HS-5 (cell line): Measurements from ENCODE around the gene HMGCLL1.

Experiments
- DNase-seq: peaks from one replicate; pipeline ENCODE4 v3.0.0-alpha.2; 2012; ENCODE audit warnings: low read depth

The HMGCLL1 gene

GRCh38 chr6:55578537-55579363 lies at the start of gene HMGCLL1:
Gene HMGCLL1, minus strand, starts transcription at chr6:55579192. Its CDS starts 137 bp downstream, at chr6:55579055.
- no peak for DNase-seq

GRCh38 chr6:55621993-55622392 lies 43.0 kb upstream of the HMGCLL1 start:
- DNase-seq = no peak

GRCh38 chr6:55621244-55621643 lies 42.3 kb upstream of the HMGCLL1 start:
- no peak for DNase-seq

- DNase-seq = no peak
These were observed 38.3 kb upstream of the HMGCLL1 start for GRCh38 chr6:55617272-55617671.

- no peak for DNase-seq
These were observed 25.0 kb upstream of the HMGCLL1 start for GRCh38 chr6:55604021-55604420.

GRCh38 chr6:55601120-55601519 lies 22.1 kb upstream of the HMGCLL1 start:
- no peak for DNase-seq

GRCh38 chr6:55594442-55594841 lies 15.4 kb upstream of the HMGCLL1 start:
- no peak for DNase-seq

- DNase-seq = no peak
These were observed 5.8 kb upstream of the HMGCLL1 start for GRCh38 chr6:55584654-55585354.

- DNase-seq = no peak
These were observed 2.2 kb downstream of the HMGCLL1 start for GRCh38 chr6:55576811-55577210.

GRCh38 chr6:55574556-55574955 lies 4.4 kb downstream of the HMGCLL1 start:
- no peak for DNase-seq

- DNase-seq = no peak
These were observed 9.4 kb downstream of the HMGCLL1 start for GRCh38 chr6:55569638-55570037.

GRCh38 chr6:55568808-55569439 lies 10.1 kb downstream of the HMGCLL1 start:
- no peak for DNase-seq

- DNase-seq = no peak
These were observed 11.4 kb downstream of the HMGCLL1 start for GRCh38 chr6:55567558-55567957.

GRCh38 chr6:55566036-55566710 lies 12.8 kb downstream of the HMGCLL1 start:
- no peak for DNase-seq

- DNase-seq = no peak
These were observed 16.7 kb downstream of the HMGCLL1 start for GRCh38 chr6:55562318-55562717.

- no peak for DNase-seq
These were observed 18.6 kb downstream of the HMGCLL1 start for GRCh38 chr6:55560290-55560885.

- DNase-seq = no peak
These were observed 21.8 kb downstream of the HMGCLL1 start for GRCh38 chr6:55557146-55557545.

- DNase-seq = no peak
These were observed 33.2 kb downstream of the HMGCLL1 start for GRCh38 chr6:55545791-55546190.

- no peak for DNase-seq
These were observed 35.2 kb downstream of the HMGCLL1 start for GRCh38 chr6:55543633-55544309.

GRCh38 chr6:55541024-55541423 lies 38.0 kb downstream of the HMGCLL1 start:
- no peak for DNase-seq

GRCh38 chr6:55536391-55536956 lies 42.5 kb downstream of the HMGCLL1 start:
- no peak for DNase-seq
